Right renal cortex interstitium (tissue), 3 donors: Measurements from ENCODE around the gene ATP6V0E1. TPM values are rescaled to one million over a fixed set of nuclear protein-coding genes. Genes with fewer than 3 reads are reported as not detected.
"Not testable (repeated sequence)": the region's sequence is repeated elsewhere in the genome, so short reads cannot be mapped to it uniquely, and the experiment has no call there.

ENCODE experiments used
- DNase-seq, 3 donors: peaks; one replicate each; pipeline ENCODE4 v3.0.0-alpha.2; 2013; ENCODE audit warnings: low read depth in 3 of 3, low spot score in 2 of 3
- polyA plus RNA-seq, 3 donors: library from polyadenylated mRNA; unstranded; fragments of 120-200 nt; gene quantifications; one replicate each; pipeline ENCODE4 v1.2.1, GENCODE V29; 2013; ENCODE audit not compliant: insufficient read length in 3 of 3

The ATP6V0E1 gene
- polyA plus RNA-seq, 3 donors = 275 to 302 (median 285) TPM

DNA sequence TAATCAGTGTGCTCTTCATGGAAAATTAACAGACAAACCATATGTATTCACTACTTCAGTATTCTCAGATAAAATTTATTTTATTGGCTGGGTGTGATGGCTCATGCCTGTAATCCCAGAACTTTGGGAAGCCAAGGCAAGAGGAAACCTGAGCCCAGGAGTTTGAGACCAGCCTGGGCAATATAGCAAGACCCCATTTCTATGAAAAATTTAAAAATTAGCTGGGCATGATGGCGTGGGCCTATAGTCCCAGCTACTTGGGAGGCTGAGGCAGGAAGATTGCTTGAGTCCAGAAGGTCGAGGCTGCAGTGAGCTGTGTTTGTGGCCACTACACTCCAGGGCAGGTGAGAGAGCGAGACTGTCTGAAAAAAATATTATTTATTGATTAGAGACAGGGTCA is 49.2 kb downstream of the ATP6V0E1 start:
- no peak for DNase-seq

DNA sequence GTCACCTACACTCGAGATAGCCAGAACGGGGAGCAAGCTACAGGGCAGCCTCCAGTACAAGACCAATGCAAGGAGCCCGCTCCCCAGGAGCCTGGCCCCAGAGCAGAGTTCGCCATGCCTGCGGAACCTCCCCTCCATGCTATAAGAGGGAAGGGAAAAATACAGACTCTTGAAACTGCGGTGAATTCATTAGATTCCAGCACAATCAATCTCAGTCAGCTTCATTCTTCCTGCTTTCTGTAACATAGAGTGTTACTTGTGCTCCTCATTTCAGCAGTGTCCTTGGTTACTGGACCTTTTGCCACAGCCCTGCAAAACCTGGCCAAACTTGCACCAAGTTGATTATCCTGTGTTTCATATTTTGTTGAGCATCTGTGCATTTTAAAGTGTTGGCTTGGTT is 50.4 kb downstream of the ATP6V0E1 start:
- no peak for DNase-seq

DNA sequence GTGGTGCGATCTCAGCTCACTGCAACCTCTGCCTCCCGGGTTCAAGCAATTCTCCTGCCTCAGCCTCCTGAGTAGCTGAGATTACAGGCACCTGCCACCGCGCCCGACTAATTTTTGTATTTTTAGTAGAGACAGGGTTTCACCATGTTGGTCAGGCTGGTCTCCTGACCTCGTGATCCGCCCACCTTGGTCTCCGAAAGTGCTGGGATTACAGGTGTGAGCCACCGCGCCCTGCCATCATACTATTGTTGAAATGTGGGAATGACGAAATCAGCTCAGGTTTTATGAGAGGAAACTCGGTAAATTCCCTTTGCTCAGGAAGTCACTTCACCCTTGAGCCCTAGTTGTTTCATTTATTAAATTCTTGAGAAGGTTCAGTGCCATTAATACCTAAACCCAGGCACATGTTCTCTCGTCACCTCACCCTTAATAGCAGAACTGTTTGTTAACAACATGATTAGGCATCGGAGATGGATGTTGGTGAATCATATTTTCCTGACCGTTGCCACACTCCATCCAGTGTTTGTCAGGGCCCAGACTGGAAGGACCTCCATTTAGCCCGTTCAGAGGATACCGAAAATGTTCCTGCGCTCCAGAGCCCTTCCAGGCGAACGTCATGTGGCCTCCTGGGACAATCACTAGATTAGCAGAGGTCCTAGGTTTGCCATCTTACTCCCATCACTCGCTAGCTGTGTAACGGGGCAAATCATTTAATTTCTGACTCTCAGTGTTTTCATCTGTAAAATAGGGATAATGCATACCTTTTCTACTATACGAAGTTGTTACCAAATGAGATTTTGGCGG is 52.5 kb downstream of the ATP6V0E1 start:
- DNase-seq = no peak

DNA sequence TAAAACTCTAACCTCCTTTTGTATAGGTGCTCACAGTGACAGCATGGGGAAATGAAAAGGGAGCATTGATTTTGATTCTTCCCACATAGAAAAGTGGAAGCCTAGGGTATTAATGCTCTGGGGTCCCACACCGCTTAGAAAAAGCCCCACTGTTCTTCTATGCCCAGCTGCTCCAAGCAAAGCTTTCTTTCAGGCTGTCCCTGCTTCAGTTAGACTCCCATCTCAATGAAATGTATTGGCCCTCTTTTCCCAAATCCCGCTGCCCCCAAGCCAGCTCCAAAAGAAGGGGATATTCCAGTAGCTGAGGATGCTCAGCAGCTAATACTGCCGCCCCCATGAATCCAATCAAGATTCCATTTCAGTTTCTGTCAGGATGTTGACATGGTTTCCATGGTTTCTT is 55.6 kb downstream of the ATP6V0E1 start:
- no peak for DNase-seq

DNA sequence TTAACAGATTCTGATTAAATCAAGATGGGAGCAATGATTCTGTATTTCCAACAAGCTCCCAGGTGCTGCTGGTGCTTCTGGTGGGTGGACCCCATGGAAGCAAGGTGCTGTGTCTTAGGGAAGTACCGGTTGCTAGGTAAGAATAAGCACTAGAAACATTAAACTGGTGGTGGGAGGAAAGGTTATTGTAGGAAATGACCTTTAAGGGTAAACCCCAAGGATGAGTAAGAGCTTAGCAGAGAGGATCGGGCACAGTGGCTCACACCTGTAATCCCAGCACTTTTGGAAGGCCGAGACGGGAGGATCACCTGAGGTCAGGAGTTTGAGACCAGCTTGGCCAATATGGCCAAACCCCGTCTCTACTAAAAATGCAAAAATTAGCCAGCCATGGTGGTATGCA is 56.4 kb downstream of the ATP6V0E1 start:
- no peak for DNase-seq

DNA sequence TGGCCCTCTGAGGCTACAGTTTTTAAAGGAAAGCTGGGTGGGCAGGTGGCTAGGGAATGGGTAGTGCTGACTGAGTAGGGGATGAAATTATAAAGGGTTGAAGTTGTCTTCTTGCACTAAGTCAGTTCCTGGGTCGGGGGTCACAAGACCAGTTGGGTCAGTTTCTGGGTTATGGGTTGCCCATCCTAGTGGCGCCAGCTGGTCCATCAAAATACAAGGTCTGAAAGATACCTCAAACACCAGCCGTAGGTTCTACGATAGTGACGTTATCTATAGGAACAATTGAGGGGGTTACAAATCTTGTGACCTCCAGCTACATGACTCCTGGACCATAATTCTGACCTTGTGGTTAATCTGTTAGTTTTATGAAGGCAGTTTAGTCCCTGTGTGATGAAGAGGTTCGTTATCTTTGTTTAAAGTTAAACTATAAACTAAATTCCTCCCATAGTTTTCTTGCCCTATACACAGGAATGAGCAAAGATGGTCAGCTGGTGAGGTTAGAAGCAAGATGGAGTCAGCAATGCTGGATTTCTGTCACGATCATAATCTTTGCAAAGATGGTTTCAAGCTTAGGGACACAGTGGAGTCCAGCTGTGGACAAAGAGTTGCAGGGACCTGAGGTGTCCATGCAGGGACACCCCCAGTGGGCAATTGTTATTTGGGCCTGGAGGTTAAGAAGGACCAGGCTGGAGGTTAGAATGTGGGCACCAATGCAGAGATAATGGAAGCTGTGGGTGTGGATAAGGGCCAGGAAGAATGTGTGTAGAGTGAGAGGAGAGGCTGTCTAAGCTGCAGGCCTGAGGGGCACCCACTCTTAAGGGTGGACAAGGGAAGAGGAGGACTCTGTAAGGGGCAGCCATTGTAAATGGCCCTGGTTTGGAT is 58.6 kb downstream of the ATP6V0E1 start:
- DNase-seq = no peak

DNA sequence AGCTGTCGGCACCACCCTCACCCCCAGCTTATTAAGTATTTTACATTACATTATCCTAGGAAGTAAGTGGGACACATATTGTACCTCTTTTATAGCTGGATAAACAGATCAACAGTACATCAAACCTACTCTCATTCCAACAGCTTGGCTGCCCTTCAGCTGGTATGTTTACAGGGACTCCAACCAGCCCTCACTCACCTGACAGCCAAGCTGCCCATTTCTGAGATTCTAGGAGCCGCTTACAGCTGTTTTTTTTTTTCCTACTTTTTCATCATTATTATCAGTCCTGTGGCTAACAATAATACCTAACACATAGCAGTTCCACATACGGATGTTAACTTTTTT is 59.2 kb downstream of the ATP6V0E1 start:
- no peak for DNase-seq

DNA sequence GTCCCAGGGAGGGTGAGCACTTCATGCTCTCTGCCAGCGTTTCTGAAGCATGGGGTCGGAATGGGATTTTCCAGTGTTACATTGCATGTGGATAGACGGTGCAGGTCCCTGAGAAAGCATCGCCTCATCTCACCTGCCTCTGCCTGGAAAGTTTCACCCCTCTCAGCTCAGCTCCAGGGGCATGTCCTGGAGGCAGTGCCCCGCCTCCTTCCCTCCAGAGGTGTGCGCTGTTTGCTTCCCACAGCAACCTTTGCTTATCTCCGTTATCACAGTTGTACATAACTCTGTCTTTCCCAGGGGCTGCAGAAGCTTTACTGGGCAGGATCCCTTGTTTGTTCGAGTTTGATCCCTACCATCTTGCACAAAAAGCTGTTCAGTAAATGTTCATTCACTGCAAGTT is 61.9 kb downstream of the ATP6V0E1 start:
- no peak for DNase-seq

DNA sequence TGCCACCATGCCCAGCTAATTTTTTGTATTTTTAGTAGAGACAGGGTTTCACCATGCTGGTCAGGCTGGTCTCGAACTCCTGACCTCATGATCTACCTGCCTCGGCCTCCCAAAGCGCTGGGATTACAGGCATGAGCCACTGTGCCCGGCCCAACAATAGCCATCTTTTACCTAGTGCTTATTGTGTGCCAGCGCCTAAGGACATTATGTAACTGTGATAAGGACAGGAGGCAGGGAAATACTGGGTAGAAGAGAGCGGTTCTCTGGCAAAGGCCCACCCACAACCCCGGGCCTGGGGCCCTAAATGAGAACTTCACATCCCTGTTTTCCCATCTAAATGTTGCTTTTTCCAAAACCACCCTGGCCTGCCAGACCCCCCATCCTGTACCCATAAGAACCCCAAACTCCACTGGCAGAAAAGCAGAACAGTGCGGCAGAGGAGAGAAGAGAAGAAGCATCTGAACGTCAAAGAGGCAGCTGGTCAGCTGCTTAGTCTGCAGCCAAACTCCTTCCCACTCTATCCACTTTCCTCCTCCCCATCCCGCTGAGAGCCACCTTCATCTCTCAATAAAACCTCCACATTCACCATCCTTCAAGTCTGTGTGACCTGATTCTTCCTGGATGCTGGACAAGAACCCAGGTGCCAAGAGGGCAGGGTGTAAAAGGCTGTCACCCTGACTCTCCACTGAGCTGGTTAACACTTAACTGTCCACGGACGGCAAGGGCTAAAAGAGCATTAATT is 63.7 kb downstream of the ATP6V0E1 start:
- not testable (repeated sequence) for DNase-seq

DNA sequence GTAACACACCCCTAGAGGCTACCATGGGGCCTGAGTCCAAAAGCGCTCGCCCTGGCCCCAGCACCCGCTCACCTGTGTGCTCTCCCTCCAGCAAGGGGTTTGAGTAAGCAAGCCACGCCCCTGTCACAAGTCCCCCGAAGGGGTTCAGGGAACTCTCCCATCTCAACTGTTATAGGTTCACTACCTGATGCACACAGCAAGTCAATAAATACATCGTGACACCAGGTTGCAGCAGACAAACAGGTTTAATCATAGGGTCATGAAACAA is 64.2 kb downstream of the ATP6V0E1 start:
- DNase-seq = no peak

DNA sequence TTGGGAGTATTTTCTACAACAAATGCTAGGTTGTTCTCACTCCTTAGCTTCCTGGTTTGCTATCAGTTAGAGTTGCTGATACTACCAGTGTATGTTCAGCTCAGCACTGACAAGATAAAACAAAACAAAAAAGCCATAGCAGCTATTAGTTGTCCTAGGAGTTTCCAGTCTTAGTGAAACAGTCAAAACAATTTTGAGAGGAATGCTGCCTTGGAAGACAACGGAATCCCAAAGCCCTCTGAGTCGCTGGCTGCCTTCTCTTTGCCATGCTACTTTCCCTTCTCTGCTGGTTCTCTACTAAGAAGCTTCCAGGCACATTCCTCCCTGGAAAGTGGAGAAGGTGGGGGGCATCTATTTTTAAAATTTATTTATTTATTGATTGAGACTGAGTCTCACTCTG is 67.2 kb downstream of the ATP6V0E1 start:
- no peak for DNase-seq

DNA sequence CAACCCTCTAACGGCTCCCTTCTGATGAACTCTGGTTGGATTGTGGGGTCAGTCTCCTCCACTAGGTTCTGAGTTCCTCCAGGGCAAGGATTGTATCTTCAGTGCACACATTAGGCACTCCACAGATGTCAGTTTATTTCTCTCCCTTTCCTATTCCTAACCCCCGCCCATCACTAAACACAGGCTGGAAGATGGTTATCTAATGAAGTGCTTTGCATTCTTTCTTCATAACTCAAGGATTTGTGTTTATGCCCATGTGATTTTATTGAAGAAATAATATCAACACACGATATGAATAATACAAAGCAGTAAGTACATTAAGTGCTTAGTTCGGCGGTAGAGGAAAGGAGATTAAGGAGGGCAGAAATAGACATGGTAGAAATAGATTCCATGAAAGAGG is 68.2 kb downstream of the ATP6V0E1 start:
- DNase-seq = no peak

DNA sequence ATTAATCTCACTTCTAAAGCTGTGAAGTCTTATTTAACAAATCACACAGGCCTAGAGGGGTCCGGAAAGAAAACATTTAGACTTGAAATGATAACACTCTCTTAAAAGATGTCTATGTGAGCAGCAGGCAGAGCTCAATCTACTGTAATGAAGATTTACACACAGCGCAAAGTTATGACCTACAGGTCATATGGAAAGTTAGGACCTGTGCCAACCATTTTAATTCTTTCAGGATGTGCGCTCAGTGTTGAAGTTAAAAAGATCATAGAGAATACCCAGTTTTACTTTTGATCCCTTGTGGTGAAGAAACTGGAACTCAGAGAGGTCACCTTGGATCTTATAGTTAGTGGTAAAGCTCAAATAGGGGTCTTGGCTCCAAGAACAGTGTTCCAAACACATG is 69.5 kb downstream of the ATP6V0E1 start:
- DNase-seq = no peak

DNA sequence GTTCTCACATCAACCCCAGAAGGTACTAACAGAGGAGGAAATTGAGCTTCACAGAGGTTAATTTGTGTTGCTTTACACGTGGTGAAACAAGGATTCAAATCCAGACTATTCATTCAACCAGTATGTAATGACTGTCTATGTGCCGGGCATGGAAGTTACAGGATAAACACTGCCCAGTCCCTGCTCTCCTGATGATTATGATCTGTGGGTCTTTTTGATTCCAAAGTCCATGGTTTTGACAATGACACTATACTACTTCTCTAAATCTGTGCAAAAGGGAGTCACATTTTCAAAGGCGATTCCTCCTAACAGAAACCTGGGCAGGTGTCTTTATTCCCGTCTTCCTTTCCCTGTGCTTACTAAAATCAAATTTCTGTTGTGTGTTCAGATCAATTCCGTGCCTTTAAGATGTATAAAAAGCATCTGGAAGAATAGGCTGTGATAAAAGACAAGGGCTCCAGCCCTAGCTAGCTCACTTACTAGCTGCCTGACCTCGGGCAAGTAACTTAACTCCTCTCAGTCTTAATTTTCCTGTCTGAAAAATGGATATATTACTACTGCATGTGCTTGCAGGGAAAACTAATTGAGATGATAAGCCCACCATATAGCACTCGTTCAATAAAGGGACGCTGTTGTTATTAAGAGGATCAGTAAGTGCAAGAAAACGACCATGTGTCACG is 71.6 kb downstream of the ATP6V0E1 start:
- no peak for DNase-seq

DNA sequence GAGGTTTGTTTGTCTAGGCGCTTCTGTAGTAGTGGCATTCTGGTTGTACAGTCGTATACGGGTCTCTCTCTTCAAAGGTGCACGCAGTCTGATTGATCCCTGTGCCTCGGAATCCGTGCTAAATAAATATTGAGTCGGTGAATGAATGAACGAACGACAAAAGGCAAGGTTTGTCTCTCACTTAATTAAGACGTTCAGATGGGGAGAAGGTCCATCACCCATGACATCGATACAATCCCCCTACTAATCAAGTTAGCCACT is 72.1 kb downstream of the ATP6V0E1 start:
- no peak for DNase-seq

DNA sequence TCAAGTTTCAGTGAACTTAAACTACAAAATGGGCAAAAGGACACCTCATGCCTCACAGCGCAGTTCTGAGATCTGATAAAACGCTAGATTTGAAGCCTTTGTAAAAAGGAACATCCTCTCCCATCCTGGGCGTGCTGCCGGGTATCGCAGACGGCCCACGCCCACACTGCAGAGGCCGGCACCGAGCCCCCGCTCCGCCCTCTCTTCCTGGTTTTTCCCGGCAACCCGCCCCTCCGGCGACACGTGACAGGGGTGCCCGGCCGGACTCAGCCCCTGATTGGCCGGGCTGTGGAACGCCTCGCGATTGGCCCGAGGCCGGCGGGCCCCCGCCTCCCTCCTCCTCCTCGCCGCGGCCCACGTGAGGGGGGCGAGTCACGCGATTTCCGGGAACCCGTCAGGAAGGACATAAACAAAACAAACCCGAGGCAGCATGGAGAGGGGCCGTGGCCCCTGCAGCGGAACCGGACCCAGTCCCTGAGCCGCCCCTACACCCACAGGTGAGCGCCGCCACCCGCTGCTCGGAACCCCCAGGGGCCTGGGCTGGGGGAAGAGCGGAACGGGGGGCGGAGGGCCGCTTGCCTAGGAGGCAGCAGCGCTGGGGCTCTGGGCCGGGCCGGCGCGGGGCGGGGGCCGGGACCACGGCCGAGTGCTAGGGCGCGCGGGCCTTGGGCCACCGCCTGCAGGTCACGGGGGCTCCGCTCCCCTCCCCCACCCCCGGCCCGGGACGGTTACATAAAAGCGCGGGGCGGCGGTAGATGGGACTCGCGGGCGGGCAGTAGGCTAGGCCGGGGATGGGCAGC is 72.6 kb downstream of the ATP6V0E1 start, which contains the start of gene CREBRF:
Gene CREBRF (plus strand): TSS at position 370 of the 800 bp plus-strand sequence. CDS start 24,424 bp downstream, outside the sequence.
- peak; percentile 85 to 91 (median 88) for DNase-seq

DNA sequence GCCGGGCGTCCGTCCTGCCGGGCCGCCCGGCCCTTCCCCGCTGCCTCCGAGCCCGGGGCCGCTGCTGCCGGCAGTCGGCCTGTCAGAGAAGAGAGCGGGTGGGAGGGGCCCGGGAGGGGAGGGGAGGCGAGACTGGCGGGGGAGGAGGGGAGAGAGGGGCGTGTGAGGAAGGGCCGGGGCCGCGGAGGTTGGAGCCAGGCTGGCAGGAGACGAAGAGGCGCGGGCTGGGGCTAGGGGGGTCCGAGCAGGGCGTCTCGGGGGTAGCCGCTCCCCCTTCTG is 73.2 kb downstream of the ATP6V0E1 start:
- peak in 1 of 3 donors; percentile 36 for DNase-seq

DNA sequence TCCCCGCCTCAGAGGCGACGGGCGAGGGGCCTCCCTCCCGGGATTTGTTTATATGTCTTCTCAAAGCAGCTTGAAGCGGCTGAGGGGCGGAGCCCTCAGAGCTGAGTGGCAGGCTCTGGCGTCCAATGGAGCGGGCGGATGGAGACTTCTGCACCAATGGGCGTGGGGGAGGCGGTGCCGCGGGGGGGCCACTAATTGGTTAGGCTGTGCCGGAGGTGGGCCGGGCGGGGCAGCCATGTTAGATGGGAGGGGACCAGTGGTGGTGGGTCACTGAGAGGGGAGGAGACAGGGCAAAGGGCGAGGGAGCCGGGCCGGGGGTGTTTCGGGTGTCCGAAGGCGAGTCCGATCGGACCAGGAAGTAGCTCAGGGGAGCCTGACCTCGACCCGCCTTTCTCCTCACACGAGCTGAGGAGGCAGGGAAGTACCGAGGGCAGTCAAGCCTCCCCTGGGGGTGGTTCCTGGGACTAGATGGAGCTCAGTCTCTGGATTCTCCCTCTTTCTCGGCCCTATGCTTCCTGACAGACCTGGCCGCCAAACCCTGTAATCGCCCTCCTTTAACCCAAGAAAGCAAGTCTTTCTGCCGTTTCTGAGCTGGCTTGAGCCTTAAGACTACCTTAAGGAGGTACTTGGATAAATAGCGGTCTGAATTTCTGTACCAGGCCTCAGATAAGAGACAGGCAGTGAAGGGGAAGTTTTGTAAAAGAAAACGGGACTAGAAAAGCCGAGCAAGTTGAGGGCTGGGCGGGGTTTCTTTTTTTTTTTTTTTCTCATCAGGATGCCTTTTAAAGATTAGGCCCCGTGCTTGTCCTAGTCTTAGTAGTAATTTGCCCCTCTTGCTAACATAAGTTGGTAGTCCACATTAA is 73.7 kb downstream of the ATP6V0E1 start:
- peak; percentile 90 to 96 (median 95) for DNase-seq

DNA sequence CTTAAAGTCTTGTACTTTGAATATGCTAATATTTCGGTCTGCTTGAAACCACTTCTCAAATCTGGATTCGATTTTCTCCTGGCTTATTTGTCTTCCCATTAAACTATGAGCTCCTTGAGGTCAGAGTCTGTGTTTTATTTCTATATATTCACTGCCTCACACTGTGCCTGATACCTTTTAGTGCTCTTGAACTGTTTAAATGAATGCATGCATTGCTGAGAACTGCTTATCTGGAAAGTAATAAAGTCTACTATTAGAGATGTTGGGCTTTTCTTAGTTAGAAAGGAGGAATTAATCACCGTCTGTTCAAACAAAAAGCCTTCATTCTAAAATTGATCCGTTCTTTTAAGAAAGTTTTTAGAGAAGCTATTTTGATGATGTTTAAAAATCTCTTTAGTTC is 78.6 kb downstream of the ATP6V0E1 start:
- DNase-seq = no peak

DNA sequence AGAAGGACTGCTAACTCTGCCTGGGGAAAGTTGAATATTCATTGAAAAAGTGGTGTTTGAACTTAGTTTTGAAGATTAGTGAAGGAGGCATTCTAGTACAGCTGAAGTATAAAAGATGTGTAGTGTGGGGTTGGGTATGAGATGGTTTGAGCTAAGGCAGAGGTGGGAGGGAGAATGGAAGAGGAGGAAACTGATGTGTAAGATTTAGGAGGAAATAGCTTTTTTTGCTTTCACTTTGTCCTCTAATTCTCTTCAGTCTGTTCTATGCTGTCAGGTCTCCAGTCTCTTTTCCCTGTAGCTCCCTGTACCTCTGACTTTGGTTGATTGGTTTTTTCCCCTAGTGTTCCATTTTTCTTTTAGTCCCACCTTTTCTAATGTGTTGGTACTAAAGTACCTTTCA is 81.6 kb downstream of the ATP6V0E1 start:
- DNase-seq = no peak
